ENCODE measurements around the gene HBEGF. TPM values are rescaled to one million over a fixed set of nuclear protein-coding genes. Genes with fewer than 3 reads are reported as not detected.

Gene HBEGF
- total and polyA plus RNA-seq, 2 experiments from 2014 or later: 2.2 to 2.9 TPM

DNA sequence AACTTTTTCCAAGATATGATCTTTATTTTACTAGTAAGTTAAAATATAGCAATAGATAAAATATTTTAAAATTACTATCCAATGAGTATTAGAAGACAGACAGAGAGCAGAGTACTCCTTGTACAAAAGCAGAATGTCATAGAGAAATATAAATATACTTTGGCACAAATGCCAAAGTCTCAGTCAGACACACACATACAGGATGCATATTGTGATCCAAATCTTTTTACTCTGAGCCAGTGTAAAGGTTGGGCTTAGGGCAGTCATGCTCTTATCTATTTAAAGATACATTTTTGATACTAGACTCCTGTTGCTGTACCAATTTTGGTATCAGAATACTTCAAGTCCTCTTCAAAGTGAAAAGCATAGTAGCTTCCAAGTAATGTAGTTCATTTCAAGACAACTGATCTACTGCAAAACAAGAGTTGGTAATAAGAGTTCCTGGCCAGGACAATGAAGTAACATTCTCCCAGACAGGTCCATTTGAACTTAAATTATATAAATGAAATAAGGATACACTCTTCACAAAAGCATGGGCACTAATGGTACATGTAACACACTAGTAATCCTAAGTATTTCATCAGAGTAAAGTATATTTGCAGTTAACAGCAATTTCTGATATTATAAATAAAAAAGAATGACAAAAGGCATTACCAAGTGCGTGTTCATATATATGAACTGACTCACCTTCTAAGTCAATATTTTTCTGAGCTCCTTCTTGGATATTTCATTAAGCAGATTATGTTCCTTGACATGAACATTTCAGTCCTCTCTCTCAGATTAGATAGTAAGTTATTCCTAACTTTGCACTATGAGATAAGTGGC, 54.0 kb downstream of the HBEGF start (continued):
- TF ChIP-seq, protein P1, sequence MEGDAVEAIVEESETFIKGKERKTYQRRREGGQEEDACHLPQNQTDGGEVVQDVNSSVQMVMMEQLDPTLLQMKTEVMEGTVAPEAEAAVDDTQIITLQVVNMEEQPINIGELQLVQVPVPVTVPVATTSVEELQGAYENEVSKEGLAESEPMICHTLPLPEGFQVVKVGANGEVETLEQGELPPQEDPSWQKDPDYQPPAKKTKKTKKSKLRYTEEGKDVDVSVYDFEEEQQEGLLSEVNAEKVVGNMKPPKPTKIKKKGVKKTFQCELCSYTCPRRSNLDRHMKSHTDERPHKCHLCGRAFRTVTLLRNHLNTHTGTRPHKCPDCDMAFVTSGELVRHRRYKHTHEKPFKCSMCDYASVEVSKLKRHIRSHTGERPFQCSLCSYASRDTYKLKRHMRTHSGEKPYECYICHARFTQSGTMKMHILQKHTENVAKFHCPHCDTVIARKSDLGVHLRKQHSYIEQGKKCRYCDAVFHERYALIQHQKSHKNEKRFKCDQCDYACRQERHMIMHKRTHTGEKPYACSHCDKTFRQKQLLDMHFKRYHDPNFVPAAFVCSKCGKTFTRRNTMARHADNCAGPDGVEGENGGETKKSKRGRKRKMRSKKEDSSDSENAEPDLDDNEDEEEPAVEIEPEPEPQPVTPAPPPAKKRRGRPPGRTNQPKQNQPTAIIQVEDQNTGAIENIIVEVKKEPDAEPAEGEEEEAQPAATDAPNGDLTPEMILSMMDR (conservative IDR thresholded peaks at IDR 0.05; ENCODE audit: low read depth in 2 of 2): no peak
- TF ChIP-seq JUNB (IDR thresholded peaks at IDR 0.05; ENCODE audit: unreplicated experiment): no peak

DNA sequence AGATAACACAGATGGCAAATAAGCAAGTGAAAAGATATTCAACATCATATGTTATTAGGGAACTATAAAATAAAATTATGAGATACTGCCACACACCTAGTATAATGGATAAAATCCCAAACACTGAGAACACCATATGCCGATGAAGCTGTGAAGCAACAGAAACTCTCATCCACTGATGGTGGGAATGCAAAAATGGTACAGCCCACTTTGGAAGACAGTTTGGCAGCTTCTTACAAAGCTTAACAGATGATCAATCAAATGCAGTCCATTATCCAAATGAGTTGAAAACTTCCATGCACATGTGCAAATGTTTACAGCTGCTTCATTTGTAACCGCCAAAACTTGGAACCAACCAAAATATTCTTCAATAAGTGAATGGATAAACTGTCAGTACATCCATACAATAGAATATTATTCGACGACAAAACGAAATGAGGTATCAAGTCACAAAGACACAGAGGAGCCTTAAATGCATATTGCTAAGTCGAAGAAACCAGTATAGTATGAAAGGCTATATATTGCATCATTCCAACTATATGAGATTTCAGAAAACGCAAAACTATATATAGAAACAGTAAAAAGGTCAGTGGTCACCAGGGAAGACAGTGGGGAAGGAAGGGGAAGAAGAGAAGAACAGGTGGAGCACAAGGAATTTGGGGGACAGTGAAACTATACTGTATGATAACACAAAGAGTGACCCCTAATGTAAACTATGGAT, 58.4 kb downstream of the HBEGF start:
- Mint-ChIP-seq H3K4me1 (no peaks in the 10 kb centered on the region), H3K27ac (no peak overlapping the region), H3K4me3 (no peak overlapping the region), H3K9me3 (no peaks in the 10 kb centered on the region), H3K36me3 (ENCODE audit: low read depth) (no peaks in the 10 kb centered on the region), H3K27me3 (ENCODE audit: insufficient read depth, low read depth, poor library complexity) (peaks cover 2% of the 10 kb centered on the region)
- Histone ChIP-seq H3K4me3 (no peak overlapping the region), H4K20me1 (replicated peaks; ENCODE audit: insufficient read depth) (peaks cover 24% of the 10 kb centered on the region), H3K4me1 (ENCODE audit: insufficient read depth) (peaks cover 2% of the 10 kb centered on the region; the same call in 1 of the 2 replicates), H3K27ac (ENCODE audit: low read depth) (no peak overlapping the region), H3K79me2 (replicated peaks; ENCODE audit: insufficient read depth) (peaks cover 99% of the 10 kb centered on the region), H3K9me2 (ENCODE audit: insufficient read depth) (no peaks in the 10 kb centered on the region), H3K27me3 (ENCODE audit: insufficient read depth) (no peaks in the 10 kb centered on the region), H3K36me3 (ENCODE audit: insufficient read depth) (no peaks in the 10 kb centered on the region), H2AFZ (no peak overlapping the region), H3K4me2 (no peak overlapping the region), H3F3A (replicated peaks; ENCODE audit: low read depth) (no peaks in the 10 kb centered on the region)
- DNase-seq (ENCODE audit: low spot score) (no peak), ATAC-seq (no peak)
- TF ChIP-seq, protein P2, sequence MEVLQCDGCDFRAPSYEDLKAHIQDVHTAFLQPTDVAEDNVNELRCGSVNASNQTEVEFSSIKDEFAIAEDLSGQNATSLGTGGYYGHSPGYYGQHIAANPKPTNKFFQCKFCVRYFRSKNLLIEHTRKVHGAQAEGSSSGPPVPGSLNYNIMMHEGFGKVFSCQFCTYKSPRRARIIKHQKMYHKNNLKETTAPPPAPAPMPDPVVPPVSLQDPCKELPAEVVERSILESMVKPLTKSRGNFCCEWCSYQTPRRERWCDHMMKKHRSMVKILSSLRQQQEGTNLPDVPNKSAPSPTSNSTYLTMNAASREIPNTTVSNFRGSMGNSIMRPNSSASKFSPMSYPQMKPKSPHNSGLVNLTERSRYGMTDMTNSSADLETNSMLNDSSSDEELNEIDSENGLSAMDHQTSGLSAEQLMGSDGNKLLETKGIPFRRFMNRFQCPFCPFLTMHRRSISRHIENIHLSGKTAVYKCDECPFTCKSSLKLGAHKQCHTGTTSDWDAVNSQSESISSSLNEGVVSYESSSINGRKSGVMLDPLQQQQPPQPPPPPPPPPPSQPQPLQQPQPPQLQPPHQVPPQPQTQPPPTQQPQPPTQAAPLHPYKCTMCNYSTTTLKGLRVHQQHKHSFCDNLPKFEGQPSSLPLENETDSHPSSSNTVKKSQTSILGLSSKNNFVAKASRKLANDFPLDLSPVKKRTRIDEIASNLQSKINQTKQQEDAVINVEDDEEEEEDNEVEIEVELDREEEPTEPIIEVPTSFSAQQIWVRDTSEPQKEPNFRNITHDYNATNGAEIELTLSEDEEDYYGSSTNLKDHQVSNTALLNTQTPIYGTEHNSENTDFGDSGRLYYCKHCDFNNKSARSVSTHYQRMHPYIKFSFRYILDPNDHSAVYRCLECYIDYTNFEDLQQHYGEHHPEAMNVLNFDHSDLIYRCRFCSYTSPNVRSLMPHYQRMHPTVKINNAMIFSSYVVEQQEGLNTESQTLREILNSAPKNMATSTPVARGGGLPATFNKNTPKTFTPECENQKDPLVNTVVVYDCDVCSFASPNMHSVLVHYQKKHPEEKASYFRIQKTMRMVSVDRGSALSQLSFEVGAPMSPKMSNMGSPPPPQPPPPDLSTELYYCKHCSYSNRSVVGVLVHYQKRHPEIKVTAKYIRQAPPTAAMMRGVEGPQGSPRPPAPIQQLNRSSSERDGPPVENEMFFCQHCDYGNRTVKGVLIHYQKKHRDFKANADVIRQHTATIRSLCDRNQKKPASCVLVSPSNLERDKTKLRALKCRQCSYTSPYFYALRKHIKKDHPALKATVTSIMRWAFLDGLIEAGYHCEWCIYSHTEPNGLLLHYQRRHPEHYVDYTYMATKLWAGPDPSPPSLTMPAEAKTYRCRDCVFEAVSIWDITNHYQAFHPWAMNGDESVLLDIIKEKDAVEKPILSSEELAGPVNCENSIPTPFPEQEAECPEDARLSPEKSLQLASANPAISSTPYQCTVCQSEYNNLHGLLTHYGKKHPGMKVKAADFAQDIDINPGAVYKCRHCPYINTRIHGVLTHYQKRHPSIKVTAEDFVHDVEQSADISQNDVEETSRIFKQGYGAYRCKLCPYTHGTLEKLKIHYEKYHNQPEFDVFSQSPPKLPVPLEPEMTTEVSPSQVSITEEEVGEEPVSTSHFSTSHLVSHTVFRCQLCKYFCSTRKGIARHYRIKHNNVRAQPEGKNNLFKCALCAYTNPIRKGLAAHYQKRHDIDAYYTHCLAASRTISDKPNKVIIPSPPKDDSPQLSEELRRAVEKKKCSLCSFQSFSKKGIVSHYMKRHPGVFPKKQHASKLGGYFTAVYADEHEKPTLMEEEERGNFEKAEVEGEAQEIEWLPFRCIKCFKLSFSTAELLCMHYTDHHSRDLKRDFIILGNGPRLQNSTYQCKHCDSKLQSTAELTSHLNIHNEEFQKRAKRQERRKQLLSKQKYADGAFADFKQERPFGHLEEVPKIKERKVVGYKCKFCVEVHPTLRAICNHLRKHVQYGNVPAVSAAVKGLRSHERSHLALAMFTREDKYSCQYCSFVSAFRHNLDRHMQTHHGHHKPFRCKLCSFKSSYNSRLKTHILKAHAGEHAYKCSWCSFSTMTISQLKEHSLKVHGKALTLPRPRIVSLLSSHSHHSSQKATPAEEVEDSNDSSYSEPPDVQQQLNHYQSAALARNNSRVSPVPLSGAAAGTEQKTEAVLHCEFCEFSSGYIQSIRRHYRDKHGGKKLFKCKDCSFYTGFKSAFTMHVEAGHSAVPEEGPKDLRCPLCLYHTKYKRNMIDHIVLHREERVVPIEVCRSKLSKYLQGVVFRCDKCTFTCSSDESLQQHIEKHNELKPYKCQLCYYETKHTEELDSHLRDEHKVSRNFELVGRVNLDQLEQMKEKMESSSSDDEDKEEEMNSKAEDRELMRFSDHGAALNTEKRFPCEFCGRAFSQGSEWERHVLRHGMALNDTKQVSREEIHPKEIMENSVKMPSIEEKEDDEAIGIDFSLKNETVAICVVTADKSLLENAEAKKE (CRISPR knock-in tag; IDR thresholded peaks at IDR 0.05): no peak
- TF ChIP-seq NANOG (IDR thresholded peaks at IDR 0.05; ENCODE audit: borderline replicate concordance) (no peak), EZH2 (IDR thresholded peaks at IDR 0.05; ENCODE audit: low read depth, unreplicated experiment) (no peak), JUNB (IDR thresholded peaks at IDR 0.05; ENCODE audit: unreplicated experiment) (no peak), ZNF331 (CRISPR knock-in tag; IDR thresholded peaks at IDR 0.05; ENCODE audit: low read depth) (no peak), ZNF114 (CRISPR knock-in tag; IDR thresholded peaks at IDR 0.05) (no peak), EZH2phosphoT487 (IDR thresholded peaks at IDR 0.05; ENCODE audit: unreplicated experiment) (no peak), CREB1 (CRISPR knock-in tag; IDR thresholded peaks at IDR 0.05; ENCODE audit: low read depth) (no peak), POLR2AphosphoS5 (IDR thresholded peaks at IDR 0.05; ENCODE audit: low read depth) (no peak)
- TF ChIP-seq, protein P1 (conservative IDR thresholded peaks at IDR 0.05; ENCODE audit: low read depth in 2 of 2): no peak
- TF ChIP-seq, protein P3, sequence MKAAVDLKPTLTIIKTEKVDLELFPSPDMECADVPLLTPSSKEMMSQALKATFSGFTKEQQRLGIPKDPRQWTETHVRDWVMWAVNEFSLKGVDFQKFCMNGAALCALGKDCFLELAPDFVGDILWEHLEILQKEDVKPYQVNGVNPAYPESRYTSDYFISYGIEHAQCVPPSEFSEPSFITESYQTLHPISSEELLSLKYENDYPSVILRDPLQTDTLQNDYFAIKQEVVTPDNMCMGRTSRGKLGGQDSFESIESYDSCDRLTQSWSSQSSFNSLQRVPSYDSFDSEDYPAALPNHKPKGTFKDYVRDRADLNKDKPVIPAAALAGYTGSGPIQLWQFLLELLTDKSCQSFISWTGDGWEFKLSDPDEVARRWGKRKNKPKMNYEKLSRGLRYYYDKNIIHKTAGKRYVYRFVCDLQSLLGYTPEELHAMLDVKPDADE (IDR thresholded peaks at IDR 0.05): no peak

All from GM23338 (cell line).